HepG2 (cell line): ENCODE results near the gene SNRPD1. TPM values are rescaled to one million over a fixed set of nuclear protein-coding genes. Genes with fewer than 3 reads are reported as not detected.

Experiments used
- ASH2L ChIP-seq: fragments of 300-600, 200-600 bp; sonication (generic); IDR thresholded peaks from 2 replicates; pipeline ENCODE4 v1.7.0; 2017; ENCODE audit warnings: low read depth, mild to moderate bottlenecking, moderate library complexity, mixed read lengths, low read length; ENCODE audit not compliant: insufficient read length
- GLI4 ChIP-seq: sonication (generic); formaldehyde crosslinking; IDR thresholded peaks from 2 replicates; pipeline ENCODE4 v1.5.1; 2020; ENCODE audit warnings: missing genetic modification reagents, mild to moderate bottlenecking, moderate library complexity, borderline replicate concordance
- HCFC1 ChIP-seq: fragments of 150-350 bp; IDR thresholded peaks from 2 replicates; pipeline ENCODE4 v1.6.1; 2014; ENCODE audit warnings: low read depth, low read length
- HOXD1 ChIP-seq: sonication (generic); formaldehyde crosslinking; IDR thresholded peaks from 2 replicates; pipeline ENCODE4 v1.5.0; 2020; ENCODE audit warnings: missing genetic modification reagents
- NR2F6 ChIP-seq, 2 experiments: IDR thresholded peaks; 2 replicates each; pipeline ENCODE4 v1.6.1; 2016; ENCODE audit warnings: antibody characterized with exemption in 1 of 2, mild to moderate bottlenecking in 1 of 2
- PLSCR1 ChIP-seq: sonication (generic); formaldehyde crosslinking; IDR thresholded peaks from 2 replicates; pipeline ENCODE4 v1.5.0; 2020; ENCODE audit warnings: missing genetic modification reagents, mild to moderate bottlenecking, borderline replicate concordance
- PRMT3 ChIP-seq: sonication (generic); formaldehyde crosslinking; IDR thresholded peaks from 2 replicates; pipeline ENCODE4 v1.8.1; 2022; ENCODE audit warnings: low read depth, mild to moderate bottlenecking, moderate library complexity, missing genetic modification reagents, borderline replicate concordance
- RARG ChIP-seq: sonication (generic); formaldehyde crosslinking; IDR thresholded peaks from 2 replicates; pipeline ENCODE4 v1.4.0; 2020; ENCODE audit warnings: low read depth, mild to moderate bottlenecking, missing genetic modification reagents
- SNAI1 ChIP-seq: sonication (generic); formaldehyde crosslinking; IDR thresholded peaks from 2 replicates; pipeline ENCODE4 v1.5.0; 2020; ENCODE audit warnings: mild to moderate bottlenecking, missing genetic modification reagents, borderline replicate concordance
- ZC3H4 ChIP-seq: sonication (generic); formaldehyde crosslinking; IDR thresholded peaks from 2 replicates; pipeline ENCODE4 v1.4.0; 2020; ENCODE audit warnings: missing genetic modification reagents, borderline replicate concordance
- ZNF121 ChIP-seq: sonication (generic); formaldehyde crosslinking; IDR thresholded peaks from 2 replicates; pipeline ENCODE4 v1.5.0; 2020; ENCODE audit warnings: mild to moderate bottlenecking, missing genetic modification reagents
- ZNF232 ChIP-seq: sonication (generic); formaldehyde crosslinking; IDR thresholded peaks from 2 replicates; pipeline ENCODE4 v1.4.0; 2020; ENCODE audit warnings: missing genetic modification reagents, borderline replicate concordance
- ZNF292 ChIP-seq: sonication (generic); formaldehyde crosslinking; IDR thresholded peaks from 2 replicates; pipeline ENCODE4 v1.8.1; 2022; ENCODE audit warnings: mild to moderate bottlenecking, low read depth, missing genetic modification reagents, borderline replicate concordance
- ZNF574 ChIP-seq: sonication (generic); formaldehyde crosslinking; IDR thresholded peaks from 2 replicates; pipeline ENCODE4 v1.4.0; 2020; ENCODE audit warnings: missing genetic modification reagents
- ZNF775 ChIP-seq: sonication (generic); formaldehyde crosslinking; IDR thresholded peaks from 2 replicates; pipeline ENCODE4 v1.4.0; 2020; ENCODE audit warnings: missing genetic modification reagents, mild to moderate bottlenecking, moderate library complexity, borderline replicate concordance
- polyA plus RNA-seq, 8 experiments: library from polyadenylated mRNA; depleted of rRNA in 3 of 8; stranded (reverse) in 7 of 8; unstranded in 1 of 8; fragments of >200 nt; fragmentation: Illumina TruSeq in 4 of 8; extraction: Trizol in 4 of 8; gene quantifications; 2 replicates each; pipeline versions ENCODE4 v1.2.1 to v1.2.3, GENCODE V29; 2011 to 2016; ENCODE audit warnings: low read depth in 4 of 8, missing spikeins in 1 of 8, mixed read lengths in 1 of 8; ENCODE audit not compliant: insufficient read depth in 1 of 8
- total RNA-seq, 5 experiments: library from RNA; depleted of rRNA; stranded (reverse); fragments of >200 nt; fragmentation: Illumina TruSeq; extraction: Trizol; gene quantifications; 2 replicates each; pipeline ENCODE4 v1.2.3, GENCODE V29; 2016; ENCODE audit warnings: low read depth in 1 of 5
- TF ChIP-seq, protein P1 (sequence below): sonication (generic); formaldehyde crosslinking; IDR thresholded peaks from 2 replicates; pipeline ENCODE4 v1.5.0; 2020; ENCODE audit warnings: missing genetic modification reagents
- TF ChIP-seq, protein P2 (sequence below): sonication (generic); formaldehyde crosslinking; IDR thresholded peaks from 2 replicates; pipeline ENCODE4 v1.5.0; 2020; ENCODE audit warnings: mild to moderate bottlenecking, missing genetic modification reagents
- TF ChIP-seq, protein P3 (sequence below): sonication (generic); formaldehyde crosslinking; IDR thresholded peaks from 2 replicates; pipeline ENCODE4 v1.8.1; 2023; ENCODE audit warnings: missing genetic modification reagents, inconsistent platforms, borderline replicate concordance

Gene SNRPD1
- total and polyA plus RNA-seq, 2 of the 13 experiments (the other 11 are each of a cell fraction or from before 2014, with no cell fraction given), result 22.7 to 275 TPM

- TF ChIP-seq, protein P1, sequence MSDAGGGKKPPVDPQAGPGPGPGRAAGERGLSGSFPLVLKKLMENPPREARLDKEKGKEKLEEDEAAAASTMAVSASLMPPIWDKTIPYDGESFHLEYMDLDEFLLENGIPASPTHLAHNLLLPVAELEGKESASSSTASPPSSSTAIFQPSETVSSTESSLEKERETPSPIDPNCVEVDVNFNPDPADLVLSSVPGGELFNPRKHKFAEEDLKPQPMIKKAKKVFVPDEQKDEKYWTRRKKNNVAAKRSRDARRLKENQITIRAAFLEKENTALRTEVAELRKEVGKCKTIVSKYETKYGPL (CRISPR knock-in tag), result 0 out of 2 replicates have a peak, but pooled peaks have one; percentile 34
- TF ChIP-seq HOXD1 (CRISPR knock-in tag) (no peak), GLI4 (0 out of 2 replicates have a peak, but pooled peaks have one; percentile 87), NR2F6 (IDR thresholded peaks at IDR 0.05) (peak; percentile 16; the same call in 1 of the 2 replicates), NR2F6 (CRISPR knock-in tag; IDR thresholded peaks at IDR 0.05) (peak; percentile 49), RARG (0 out of 2 replicates have a peak, but pooled peaks have one; percentile 20), ZNF292 (CRISPR knock-in tag) (peak; percentile 77; the same call in 1 of the 2 replicates), SNAI1 (CRISPR knock-in tag) (peak; percentile 99), ZNF574 (CRISPR knock-in tag) (no peak), ZNF232 (CRISPR knock-in tag) (no peak), PRMT3 (CRISPR knock-in tag) (no peak), ZC3H4 (peak; percentile 58; the same call in 1 of the 2 replicates), ZNF121 (CRISPR knock-in tag) (no peak; the same call in 1 of the 2 replicates), PLSCR1 (CRISPR knock-in tag) (peak; percentile 52; the same call in 1 of the 2 replicates), ASH2L (peak; percentile 94), HCFC1 (peak; percentile 33; the same call in 1 of the 2 replicates), ZNF775 (CRISPR knock-in tag) (no peak)
- TF ChIP-seq, protein P2, sequence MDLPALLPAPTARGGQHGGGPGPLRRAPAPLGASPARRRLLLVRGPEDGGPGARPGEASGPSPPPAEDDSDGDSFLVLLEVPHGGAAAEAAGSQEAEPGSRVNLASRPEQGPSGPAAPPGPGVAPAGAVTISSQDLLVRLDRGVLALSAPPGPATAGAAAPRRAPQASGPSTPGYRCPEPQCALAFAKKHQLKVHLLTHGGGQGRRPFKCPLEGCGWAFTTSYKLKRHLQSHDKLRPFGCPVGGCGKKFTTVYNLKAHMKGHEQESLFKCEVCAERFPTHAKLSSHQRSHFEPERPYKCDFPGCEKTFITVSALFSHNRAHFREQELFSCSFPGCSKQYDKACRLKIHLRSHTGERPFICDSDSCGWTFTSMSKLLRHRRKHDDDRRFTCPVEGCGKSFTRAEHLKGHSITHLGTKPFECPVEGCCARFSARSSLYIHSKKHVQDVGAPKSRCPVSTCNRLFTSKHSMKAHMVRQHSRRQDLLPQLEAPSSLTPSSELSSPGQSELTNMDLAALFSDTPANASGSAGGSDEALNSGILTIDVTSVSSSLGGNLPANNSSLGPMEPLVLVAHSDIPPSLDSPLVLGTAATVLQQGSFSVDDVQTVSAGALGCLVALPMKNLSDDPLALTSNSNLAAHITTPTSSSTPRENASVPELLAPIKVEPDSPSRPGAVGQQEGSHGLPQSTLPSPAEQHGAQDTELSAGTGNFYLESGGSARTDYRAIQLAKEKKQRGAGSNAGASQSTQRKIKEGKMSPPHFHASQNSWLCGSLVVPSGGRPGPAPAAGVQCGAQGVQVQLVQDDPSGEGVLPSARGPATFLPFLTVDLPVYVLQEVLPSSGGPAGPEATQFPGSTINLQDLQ (CRISPR knock-in tag), result no peak
- TF ChIP-seq, protein P3, sequence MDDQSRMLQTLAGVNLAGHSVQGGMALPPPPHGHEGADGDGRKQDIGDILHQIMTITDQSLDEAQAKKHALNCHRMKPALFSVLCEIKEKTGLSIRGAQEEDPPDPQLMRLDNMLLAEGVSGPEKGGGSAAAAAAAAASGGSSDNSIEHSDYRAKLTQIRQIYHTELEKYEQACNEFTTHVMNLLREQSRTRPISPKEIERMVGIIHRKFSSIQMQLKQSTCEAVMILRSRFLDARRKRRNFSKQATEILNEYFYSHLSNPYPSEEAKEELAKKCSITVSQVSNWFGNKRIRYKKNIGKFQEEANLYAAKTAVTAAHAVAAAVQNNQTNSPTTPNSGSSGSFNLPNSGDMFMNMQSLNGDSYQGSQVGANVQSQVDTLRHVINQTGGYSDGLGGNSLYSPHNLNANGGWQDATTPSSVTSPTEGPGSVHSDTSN, result no peak
Measured at GRCh38 chr18:21599585-21600525, 12.3 kb upstream of the SNRPD1 start (continued).
